ENCODE measurements around the gene C6orf89.

Gene C6orf89

DNA sequence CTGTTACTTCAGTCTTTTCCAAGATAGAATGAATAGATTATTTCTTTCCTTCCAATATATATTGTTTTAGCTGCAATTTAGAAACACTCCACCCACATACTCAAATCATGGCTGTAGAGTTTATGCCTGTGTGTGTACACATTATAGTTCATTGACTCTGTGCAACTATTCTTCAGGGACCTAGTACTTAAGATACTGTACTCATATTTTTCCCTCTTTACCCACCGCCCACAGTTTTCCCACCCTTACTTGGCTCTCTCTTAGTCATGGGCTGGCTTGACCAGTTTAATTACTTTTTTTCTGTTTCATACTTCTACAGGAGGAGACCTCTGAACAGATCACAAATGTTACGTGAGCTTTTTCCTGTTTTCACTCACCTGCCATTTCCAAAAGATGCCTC is 30.4 kb downstream of the C6orf89 start:
- no peak overlapping the region for H3K4me3 ChIP-seq (ENCODE audit: low read length)
- TF ChIP-seq, protein P1, sequence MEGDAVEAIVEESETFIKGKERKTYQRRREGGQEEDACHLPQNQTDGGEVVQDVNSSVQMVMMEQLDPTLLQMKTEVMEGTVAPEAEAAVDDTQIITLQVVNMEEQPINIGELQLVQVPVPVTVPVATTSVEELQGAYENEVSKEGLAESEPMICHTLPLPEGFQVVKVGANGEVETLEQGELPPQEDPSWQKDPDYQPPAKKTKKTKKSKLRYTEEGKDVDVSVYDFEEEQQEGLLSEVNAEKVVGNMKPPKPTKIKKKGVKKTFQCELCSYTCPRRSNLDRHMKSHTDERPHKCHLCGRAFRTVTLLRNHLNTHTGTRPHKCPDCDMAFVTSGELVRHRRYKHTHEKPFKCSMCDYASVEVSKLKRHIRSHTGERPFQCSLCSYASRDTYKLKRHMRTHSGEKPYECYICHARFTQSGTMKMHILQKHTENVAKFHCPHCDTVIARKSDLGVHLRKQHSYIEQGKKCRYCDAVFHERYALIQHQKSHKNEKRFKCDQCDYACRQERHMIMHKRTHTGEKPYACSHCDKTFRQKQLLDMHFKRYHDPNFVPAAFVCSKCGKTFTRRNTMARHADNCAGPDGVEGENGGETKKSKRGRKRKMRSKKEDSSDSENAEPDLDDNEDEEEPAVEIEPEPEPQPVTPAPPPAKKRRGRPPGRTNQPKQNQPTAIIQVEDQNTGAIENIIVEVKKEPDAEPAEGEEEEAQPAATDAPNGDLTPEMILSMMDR (conservative IDR thresholded peaks at IDR 0.05; ENCODE audit: low read length), result no peak
- no peak for DNase-seq (ENCODE audit: low read depth)

DNA sequence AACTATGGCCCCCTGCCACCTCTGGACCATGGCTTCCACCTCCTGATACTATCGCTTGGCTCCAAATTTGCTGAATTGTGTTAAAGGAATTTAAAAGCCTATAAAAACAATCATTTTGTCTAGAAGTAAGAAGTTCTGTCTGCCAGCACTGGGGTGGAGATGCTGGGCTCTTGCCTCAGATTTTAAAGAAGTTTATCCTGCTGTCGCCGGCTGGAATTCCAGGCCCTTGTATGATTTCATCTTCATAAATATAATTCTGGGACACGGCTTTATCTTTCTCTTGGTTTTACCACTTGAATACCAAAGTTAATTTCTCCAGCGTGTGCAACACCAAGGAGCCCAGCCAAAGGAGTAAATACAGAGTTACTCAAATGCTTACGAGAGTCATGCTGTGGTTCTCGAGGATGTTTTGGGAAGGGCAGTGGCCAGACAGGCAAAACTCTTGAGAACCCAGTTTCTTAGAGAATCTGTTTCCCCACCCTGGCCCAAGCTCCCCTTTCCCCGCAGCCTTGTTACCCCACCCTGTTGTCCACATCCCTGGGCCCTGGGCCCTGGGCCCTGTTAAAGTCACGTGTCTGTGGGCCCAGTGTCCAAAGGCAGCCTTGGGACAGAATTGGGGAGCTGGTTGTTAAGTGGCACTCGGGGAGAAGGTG is 31.9 kb downstream of the C6orf89 start:
- TF ChIP-seq, protein P1 (conservative IDR thresholded peaks at IDR 0.05; ENCODE audit: low read length), result no peak
- H3K4me3 ChIP-seq (ENCODE audit: low read length), result no peak overlapping the region
- peak; percentile 98 for DNase-seq (ENCODE audit: low read depth)

DNA sequence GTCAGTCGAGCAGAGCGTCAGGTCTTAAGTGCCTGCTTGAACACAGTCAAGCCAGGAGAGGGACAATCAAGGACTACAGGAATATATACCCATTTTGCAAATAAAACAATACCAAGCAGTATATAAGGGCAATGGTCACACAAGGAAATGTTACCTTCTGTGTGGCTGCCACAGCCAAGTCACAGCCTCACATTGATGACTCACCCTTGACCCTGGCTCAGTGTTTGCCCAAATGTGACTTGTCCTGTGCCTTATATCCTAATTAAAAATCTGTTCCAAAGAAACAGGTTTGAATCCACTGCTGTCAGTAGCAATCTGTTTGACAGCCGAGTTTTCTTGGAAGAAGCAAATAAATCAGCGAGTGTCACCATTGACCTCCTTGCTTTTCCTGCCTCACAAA is 34.3 kb downstream of the C6orf89 start:
- no peak overlapping the region for H3K4me3 ChIP-seq (ENCODE audit: low read length)
- TF ChIP-seq, protein P1 (conservative IDR thresholded peaks at IDR 0.05; ENCODE audit: low read length), result no peak
- DNase-seq (ENCODE audit: low read depth), result no peak

DNA sequence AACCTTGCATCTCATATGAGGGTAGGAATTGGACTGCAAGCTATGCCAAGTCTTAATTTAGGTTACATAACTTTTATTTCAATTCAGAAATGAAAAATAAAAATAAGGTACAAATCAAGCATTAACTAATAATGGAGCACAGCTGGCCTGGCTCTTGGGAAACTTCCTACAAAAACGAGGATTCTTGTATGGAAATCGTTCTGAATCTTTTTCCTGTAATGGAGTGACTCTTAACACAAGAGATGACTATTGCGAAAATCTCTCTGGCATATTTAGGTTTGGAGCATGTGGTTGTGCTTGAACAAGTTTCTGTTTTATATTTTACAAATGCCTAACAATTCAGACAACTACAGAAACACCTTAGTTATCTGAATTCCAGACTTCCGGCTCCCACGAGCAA is 34.8 kb downstream of the C6orf89 start:
- TF ChIP-seq, protein P1 (conservative IDR thresholded peaks at IDR 0.05; ENCODE audit: low read length), result no peak
- no peak overlapping the region for H3K4me3 ChIP-seq (ENCODE audit: low read length)
- DNase-seq (ENCODE audit: low read depth), result peak; percentile 83

DNA sequence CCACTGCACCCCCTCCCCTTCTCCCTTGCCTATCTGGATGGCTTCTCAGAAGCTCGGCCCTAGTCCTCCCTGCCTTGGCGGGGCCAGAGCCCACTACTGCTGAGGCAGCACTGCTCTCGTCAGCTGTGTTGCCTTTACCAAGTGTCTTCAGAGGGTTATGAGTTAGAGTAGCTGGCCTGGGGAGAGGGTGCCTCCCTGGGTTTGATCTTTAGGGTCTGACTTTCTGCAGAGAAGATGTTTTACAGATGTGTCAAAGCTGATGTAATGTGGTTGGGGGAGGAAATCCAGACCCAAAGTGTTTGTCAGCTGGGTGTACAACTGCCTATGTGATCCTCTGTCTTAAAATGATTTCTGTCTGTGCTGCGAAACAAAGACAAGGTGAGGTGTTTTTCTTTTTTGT is 38.4 kb downstream of the C6orf89 start:
- DNase-seq (ENCODE audit: low read depth), result peak; percentile 49
- TF ChIP-seq, protein P1 (conservative IDR thresholded peaks at IDR 0.05; ENCODE audit: low read length), result no peak
- H3K4me3 ChIP-seq (ENCODE audit: low read length), result no peak overlapping the region

DNA sequence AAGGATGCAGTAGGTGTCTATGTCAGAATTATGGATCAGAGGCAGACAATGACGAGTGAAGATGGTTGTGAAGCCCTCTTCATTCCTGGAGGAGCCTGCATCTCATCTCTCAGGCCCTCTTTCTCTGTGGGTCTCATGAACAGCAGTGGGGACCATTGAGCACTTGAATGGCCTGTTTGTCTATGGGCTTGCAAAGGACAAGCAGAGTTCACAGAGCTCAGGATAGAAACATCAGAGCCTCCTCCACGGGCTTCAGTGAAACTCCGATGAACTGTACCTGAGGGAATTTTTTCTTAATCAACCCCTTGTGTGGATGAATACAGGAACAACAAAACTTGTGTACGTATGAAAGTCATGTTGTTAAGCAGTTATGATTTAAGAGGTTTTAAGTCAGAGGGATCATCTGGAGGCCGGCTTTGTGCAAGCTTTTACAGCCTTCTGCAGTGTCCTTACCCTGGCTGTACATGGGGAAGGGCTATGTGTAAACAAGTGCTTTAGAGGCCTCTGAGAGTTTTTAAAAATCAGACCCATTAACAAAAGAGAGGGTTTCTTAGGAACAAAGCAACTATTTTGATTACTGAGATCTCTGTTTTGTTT is 39.1 kb downstream of the C6orf89 start:
- DNase-seq (ENCODE audit: low read depth), result no peak
- TF ChIP-seq, protein P1 (conservative IDR thresholded peaks at IDR 0.05; ENCODE audit: low read length), result no peak
- no peak overlapping the region for H3K4me3 ChIP-seq (ENCODE audit: low read length)

DNA sequence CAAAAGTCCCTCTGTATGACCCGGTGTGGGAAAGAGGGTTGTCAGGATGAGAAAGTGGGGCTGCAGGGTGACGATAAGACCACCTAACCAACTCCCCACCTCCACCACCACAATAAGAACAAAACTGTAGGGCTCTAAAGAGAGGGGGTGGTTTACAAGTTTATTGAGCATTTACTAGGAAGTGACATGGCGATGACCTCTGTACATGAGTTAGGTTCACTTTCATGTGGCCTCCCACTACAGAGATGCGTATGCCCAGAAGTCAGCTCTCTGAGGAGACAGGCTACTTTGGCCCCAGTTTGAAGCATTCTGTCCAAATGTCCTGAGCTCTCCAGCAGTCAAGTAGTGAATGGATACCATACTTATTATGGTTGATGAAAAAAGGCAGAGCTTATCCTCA is 40.1 kb downstream of the C6orf89 start:
- TF ChIP-seq, protein P1 (conservative IDR thresholded peaks at IDR 0.05; ENCODE audit: low read length), result no peak
- DNase-seq (ENCODE audit: low read depth), result no peak

More for the DNA sequence above, 40.1 kb downstream of the C6orf89 start:
- no peak overlapping the region for H3K4me3 ChIP-seq (ENCODE audit: low read length)
